Activated CD8-positive, alpha-beta memory T cell treated with anti-CD3 and anti-CD28 coated beads, Interleukin-2, amount 50 U/mL, for 1 hour (primary cell): Measurements from ENCODE around the gene ABHD11.
"Not testable (repeated sequence)": the region's sequence is repeated elsewhere in the genome, so short reads cannot be mapped to it uniquely, and the experiment has no call there.

Experiments used
- DNase-seq: peaks from one replicate; pipeline ENCODE4 v3.0.0-alpha.2; 2020; ENCODE audit errors: extremely low read depth

ABHD11 gene

GRCh38 chr7:73718905-73719805 lies 19.4 kb downstream of the ABHD11 start, which contains the start of gene STX1A:
Gene STX1A, minus strand, starts transcription at chr7:73719669. Its CDS starts 38 bp downstream, at chr7:73719631.
- DNase-seq: no peak

DNA sequence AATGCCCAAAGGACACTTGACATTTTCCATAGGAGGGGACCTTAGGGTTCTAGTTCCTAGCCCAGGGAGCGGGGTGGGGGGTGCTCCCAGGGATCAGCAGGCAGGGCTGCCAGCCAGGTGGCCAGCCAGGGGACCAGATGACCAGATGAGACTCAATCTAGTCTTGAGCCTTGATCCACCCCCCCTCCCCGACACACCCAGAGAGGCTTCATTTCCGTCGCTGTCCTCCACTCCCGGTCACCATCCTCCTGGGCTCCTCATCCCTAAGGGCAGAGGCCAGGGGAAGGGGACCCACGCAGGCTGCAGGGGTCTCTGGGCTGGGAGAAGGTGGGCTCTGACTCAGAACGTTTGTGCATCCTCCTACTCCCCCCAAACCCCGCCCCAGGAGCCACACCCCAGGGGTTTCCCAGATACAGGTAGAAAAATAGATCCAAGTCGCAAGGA lies 20.1 kb downstream of the ABHD11 start:
- no peak for DNase-seq

DNA sequence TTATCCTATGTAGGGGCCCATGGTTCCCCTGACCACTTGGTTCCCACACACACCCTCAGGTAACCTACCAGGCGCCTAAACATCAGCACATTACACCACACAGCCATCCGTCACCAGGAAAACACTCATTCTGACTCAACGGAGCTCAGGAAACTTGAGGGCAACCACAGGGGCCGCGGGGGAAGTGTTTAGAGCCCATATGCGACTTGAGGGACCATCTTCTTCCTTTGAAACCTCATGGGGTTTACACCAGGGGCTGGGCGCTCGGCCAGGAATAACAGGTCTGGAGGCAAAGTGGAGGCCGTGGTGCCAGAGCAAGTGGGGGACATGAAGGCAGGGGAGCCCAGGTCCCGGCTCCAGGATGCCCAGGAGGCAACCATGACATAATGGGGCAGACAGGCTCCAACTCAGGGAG lies 20.6 kb downstream of the ABHD11 start:
- peak; percentile 62 for DNase-seq

GRCh38 chr7:73717025-73717807 lies 21.4 kb downstream of the ABHD11 start:
- no peak for DNase-seq

GRCh38 chr7:73716318-73716890 lies 22.2 kb downstream of the ABHD11 start:
- DNase-seq: no peak

GRCh38 chr7:73715648-73716317 lies 22.8 kb downstream of the ABHD11 start:
- DNase-seq: no peak

GRCh38 chr7:73713319-73713718 lies 25.3 kb downstream of the ABHD11 start:
- DNase-seq: not testable (repeated sequence)

GRCh38 chr7:73712773-73713172 lies 25.8 kb downstream of the ABHD11 start:
- DNase-seq: no peak

DNA sequence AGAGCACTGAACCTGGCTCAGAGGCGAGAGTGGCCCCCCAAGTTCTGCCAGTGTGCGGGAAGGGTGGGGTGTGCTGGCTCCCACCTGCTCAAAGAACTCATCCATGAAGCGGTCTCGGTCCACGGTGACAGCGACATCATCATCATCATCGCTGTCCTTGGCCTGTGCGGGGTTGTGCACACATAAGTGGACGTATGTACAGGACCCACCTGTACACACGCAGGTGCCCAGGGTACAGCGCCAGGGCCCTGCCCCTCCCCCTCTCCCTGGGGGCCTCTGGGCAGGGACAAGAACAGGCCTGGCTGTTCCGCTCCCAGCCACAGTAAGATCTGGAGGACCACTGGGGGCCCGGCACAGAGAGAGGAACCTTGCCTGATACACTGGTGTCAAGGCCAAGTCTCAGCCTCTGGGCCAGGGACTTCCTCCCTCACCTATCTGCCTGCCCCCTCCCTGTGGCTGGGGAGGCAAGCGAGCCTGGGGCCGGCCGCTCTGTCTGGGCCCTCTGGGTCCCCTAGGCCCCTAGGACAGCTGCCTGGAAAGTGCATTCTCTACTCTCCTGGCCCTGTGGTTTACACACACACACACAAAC lies 29.5 kb downstream of the ABHD11 start:
- DNase-seq: no peak

GRCh38 chr7:73707045-73707631 lies 31.5 kb downstream of the ABHD11 start:
- DNase-seq: no peak

- DNase-seq: no peak
Measured at GRCh38 chr7:73706126-73707044, 32.2 kb downstream of the ABHD11 start.

DNA sequence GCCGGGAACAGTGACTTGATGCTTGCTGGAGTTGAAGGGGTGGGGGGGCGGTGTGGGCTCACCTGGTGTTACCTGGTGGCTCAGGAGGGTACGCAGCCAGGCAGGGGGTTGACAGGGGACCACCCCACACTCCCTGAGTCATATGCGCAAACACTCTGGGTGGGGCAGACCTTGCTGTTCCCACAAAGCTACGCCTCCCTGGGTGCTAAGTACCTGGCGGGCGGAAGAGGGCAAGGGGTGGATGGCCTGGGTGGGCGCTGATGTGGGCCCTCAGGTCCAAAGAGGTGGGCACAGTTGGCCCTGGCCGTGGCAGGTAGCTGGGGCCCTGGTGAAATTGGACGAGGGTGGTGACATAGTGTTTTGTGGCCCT lies 33.1 kb downstream of the ABHD11 start:
- DNase-seq: no peak

GRCh38 chr7:73704640-73705550 lies 33.7 kb downstream of the ABHD11 start:
- DNase-seq: no peak

GRCh38 chr7:73703757-73704639 lies 34.6 kb downstream of the ABHD11 start:
- DNase-seq: no peak

DNA sequence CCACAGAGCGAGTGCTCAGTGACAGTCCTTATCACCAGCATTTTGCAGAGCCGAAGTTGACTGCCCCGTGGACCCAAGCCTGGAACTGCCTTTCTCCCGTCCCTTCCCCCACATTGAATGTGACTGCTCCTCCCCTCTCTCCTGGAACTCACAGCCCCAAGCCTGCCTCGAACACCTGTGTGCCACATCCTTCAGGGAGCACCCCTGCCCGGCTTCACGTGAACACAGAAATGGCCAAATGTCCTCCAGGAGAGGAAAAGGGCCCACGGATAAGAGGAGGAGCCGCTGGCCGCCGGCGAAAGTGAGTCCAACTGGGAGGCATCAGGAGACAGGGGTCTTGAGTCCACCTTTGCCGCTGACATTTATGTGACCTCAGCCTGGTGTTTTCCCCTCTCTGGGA lies 35.4 kb downstream of the ABHD11 start:
- DNase-seq: no peak

- no peak for DNase-seq
Measured at GRCh38 chr7:73702665-73703064, 35.9 kb downstream of the ABHD11 start.

GRCh38 chr7:73702226-73702625 lies 36.4 kb downstream of the ABHD11 start:
- DNase-seq: no peak
